ENCODE measurements around the gene CCS. TPM values are rescaled to one million over a fixed set of nuclear protein-coding genes. Genes with fewer than 3 reads are reported as not detected.

CCS gene
- total RNA-seq, 1 donor, result 28.3 TPM

- DNase-seq (ENCODE audit: low read depth), result no peak
- no peak for TF ChIP-seq CTCF (IDR thresholded peaks at IDR 0.05; ENCODE audit: insufficient read depth, low read length)
- no peak overlapping the region for H3K4me3 ChIP-seq (ENCODE audit: low read depth, low read length)
These were observed 53.8 kb downstream of the CCS start for GRCh38 chr11:66646828-66647227.

GRCh38 chr11:66649903-66650302 is 56.9 kb downstream of the CCS start:
- no peak for DNase-seq (ENCODE audit: low read depth)
- no peak overlapping the region for H3K4me3 ChIP-seq (ENCODE audit: low read depth, low read length)
- TF ChIP-seq CTCF (IDR thresholded peaks at IDR 0.05; ENCODE audit: insufficient read depth, low read length), result no peak

GRCh38 chr11:66651016-66651415 is 58.0 kb downstream of the CCS start:
- no peak for DNase-seq (ENCODE audit: low read depth)
- H3K4me3 ChIP-seq (ENCODE audit: low read depth, low read length), result no peak overlapping the region
- no peak for TF ChIP-seq CTCF (IDR thresholded peaks at IDR 0.05; ENCODE audit: insufficient read depth, low read length)

GRCh38 chr11:66652651-66653050 is 59.7 kb downstream of the CCS start:
- no peak overlapping the region for H3K4me3 ChIP-seq (ENCODE audit: low read depth, low read length)
- no peak for DNase-seq (ENCODE audit: low read depth)
- no peak for TF ChIP-seq CTCF (IDR thresholded peaks at IDR 0.05; ENCODE audit: insufficient read depth, low read length)

DNA sequence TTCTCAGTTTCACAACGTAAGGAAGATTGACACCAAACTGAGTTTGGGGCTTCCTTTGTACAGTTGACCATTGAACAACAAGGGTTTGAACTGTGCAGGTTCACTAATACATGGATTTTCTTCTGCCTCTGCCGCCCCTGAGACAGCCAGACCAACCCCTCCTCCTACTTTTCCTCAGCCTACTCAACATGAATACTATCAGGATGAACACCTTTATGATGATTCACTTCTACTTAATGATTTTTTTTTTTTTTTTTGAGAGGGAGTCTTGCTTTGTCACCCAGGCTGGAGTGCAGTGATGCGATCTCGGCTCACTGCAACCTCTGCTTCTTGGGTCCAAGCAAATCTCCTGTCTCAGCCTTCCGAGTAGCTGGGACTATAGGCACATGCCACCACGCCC is 60.1 kb downstream of the CCS start:
- DNase-seq (ENCODE audit: low read depth), result no peak
- TF ChIP-seq CTCF (IDR thresholded peaks at IDR 0.05; ENCODE audit: insufficient read depth, low read length), result no peak
- no peak overlapping the region for H3K4me3 ChIP-seq (ENCODE audit: low read depth, low read length)

Small RNA genes within 50 kb of the gene (small RNA-seq; reads per million reads assigned to genes)
- gene RNU4-39P, result not detected

Other genes with a start within 250 kb of the CCS start
- 22.6 and 38.5 TPM in 2 replicates for gene BRMS1, start 248.1 kb upstream of the CCS start, total RNA-seq (ENCODE audit: low replicate concordance)
- 21.5 and 36.3 TPM in 2 replicates for gene B4GAT1, start 245.6 kb upstream of the CCS start, total RNA-seq (ENCODE audit: low replicate concordance)
- 0.36 TPM in 1 of 2 replicates, not detected in the other for gene SLC29A2, start 221.4 kb upstream of the CCS start, total RNA-seq (ENCODE audit: low replicate concordance)
- gene NPAS4, start 172.2 kb upstream of the CCS start, total RNA-seq (ENCODE audit: low replicate concordance), result 0.18 TPM in 1 of 2 replicates, not detected in the other
- 39.4 and 40.0 TPM in 2 replicates for gene MRPL11, start 154.3 kb upstream of the CCS start, total RNA-seq (ENCODE audit: low replicate concordance)
- 9.0 and 10.8 TPM in 2 replicates for gene PELI3, start 126.3 kb upstream of the CCS start, total RNA-seq (ENCODE audit: low replicate concordance)
- 19.0 and 31.7 TPM in 2 replicates for gene DPP3, start 112.8 kb upstream of the CCS start, total RNA-seq (ENCODE audit: low replicate concordance)
- 41.7 and 54.7 TPM in 2 replicates for gene BBS1, start 82.5 kb upstream of the CCS start, total RNA-seq (ENCODE audit: low replicate concordance)
- 8.6 and 11.0 TPM in 2 replicates for gene ZDHHC24, start 47.1 kb upstream of the CCS start, total RNA-seq (ENCODE audit: low replicate concordance)
- gene ACTN3, start 46.3 kb upstream of the CCS start, total RNA-seq (ENCODE audit: low replicate concordance), result not detected in 2 replicates
- gene CTSF, start 24.6 kb upstream of the CCS start, total RNA-seq (ENCODE audit: low replicate concordance), result 35.0 and 47.1 TPM in 2 replicates
- 0.45 and 1.1 TPM in 2 replicates for gene CCDC87, start 122 bp upstream of the CCS start, total RNA-seq (ENCODE audit: low replicate concordance)
- 11.4 and 26.9 TPM in 2 replicates for gene RBM14, start 23.4 kb downstream of the CCS start, total RNA-seq (ENCODE audit: low replicate concordance)
- gene RBM4, start 45.5 kb downstream of the CCS start, total RNA-seq (ENCODE audit: low replicate concordance), result 34.5 and 73.8 TPM in 2 replicates
- 7.5 and 23.9 TPM in 2 replicates for gene RBM4B, start 84.7 kb downstream of the CCS start, total RNA-seq (ENCODE audit: low replicate concordance)
- gene SPTBN2, start 136.0 kb downstream of the CCS start, total RNA-seq (ENCODE audit: low replicate concordance), result 0.27 and 4.9 TPM in 2 replicates